ENCODE measurements around the gene GARS1. TPM values are rescaled to one million over a fixed set of nuclear protein-coding genes. Genes with fewer than 3 reads are reported as not detected.

Gene GARS1
- 100 to 1,000 TPM in 2 of 4 donors, 10 to 100 TPM in 2; 79.2 to 125 (median 97.3) TPM for total RNA-seq

GRCh38 chr7:30594540-30595435 is at the start of gene GARS1:
TSS of gene GARS1 (plus strand) at chr7:30594878. CDS start at chr7:30594922, 44 bp downstream.
- H3K4me3 ChIP-seq = peak within 1 kb of the TSS; percentile 86 to 99 (median 92)
- 0 to 1% methylated on average over 47 to 67 of the region's 84 CpGs for WGBS, 2 donors
- peaks cover 5 to 47% (median 19%) of the 10 kb centered on the region in 3 donors for H3K4me1 ChIP-seq
- peak within 1 kb of the TSS; percentile 95 to 99 (median 97) for H3K27ac ChIP-seq
- no peaks in the 10 kb centered on the region for H3K9me3 ChIP-seq
- H3K36me3 ChIP-seq = peaks cover 0 to 14% (median 0%) of the 10 kb centered on the region in 3 donors
- no peaks in the 10 kb centered on the region for H3K27me3 ChIP-seq
- peak; percentile 63 for DNase-seq
- intact Hi-C loops (cut with DNase I) = no loop called here
- TF ChIP-seq POLR2A (IDR thresholded peaks at IDR 0.05) = peak in 3 of 4 donors; percentile 65 to 92 (median 90)
- TF ChIP-seq CTCF (IDR thresholded peaks at IDR 0.05) = peak in 1 of 6 experiments; percentile 2

- H3K36me3 ChIP-seq = peaks cover 0 to 9% (median 0%) of the 10 kb centered on the region in 3 donors
- no peaks in the 10 kb centered on the region for H3K27me3 ChIP-seq
- no peak overlapping the region for H3K27ac ChIP-seq
- no peak overlapping the region for H3K4me3 ChIP-seq
- TF ChIP-seq CTCF (IDR thresholded peaks at IDR 0.05) (no peak), POLR2A (IDR thresholded peaks at IDR 0.05) (no peak)
- WGBS, 2 donors = 72 to 78% methylated on average over 5 of the region's 5 CpGs
- H3K9me3 ChIP-seq = no peaks in the 10 kb centered on the region
- H3K4me1 ChIP-seq = peaks cover 9 to 25% (median 16%) of the 10 kb centered on the region in 3 donors
- intact Hi-C loops (cut with DNase I) = no loop called here
- DNase-seq = no peak
Observed at GRCh38 chr7:30545791-30546555, 48.7 kb upstream of the GARS1 start.

GRCh38 chr7:30546596-30546995 is 48.1 kb upstream of the GARS1 start:
- Histone ChIP-seq H3K4me3 (no peak overlapping the region), H3K27ac (no peak overlapping the region), H3K27me3 (no peaks in the 10 kb centered on the region), H3K4me1 (peaks cover 9 to 32% (median 21%) of the 10 kb centered on the region in 3 donors), H3K36me3 (peaks cover 0 to 9% (median 0%) of the 10 kb centered on the region in 3 donors), H3K9me3 (no peaks in the 10 kb centered on the region)
- no peak for TF ChIP-seq CTCF (IDR thresholded peaks at IDR 0.05)
- TF ChIP-seq POLR2A (IDR thresholded peaks at IDR 0.05) = no peak
- intact Hi-C loops (cut with DNase I) = no loop called here
- DNase-seq = no peak
- 90 to 92% methylated on average over 4 of the region's 4 CpGs for whole genome bisulfite sequencing, 2 donors

- Histone ChIP-seq H3K4me1 (peaks cover 9 to 37% (median 21%) of the 10 kb centered on the region in 3 donors), H3K4me3 (no peak overlapping the region), H3K9me3 (no peaks in the 10 kb centered on the region), H3K36me3 (peaks cover 0 to 9% (median 0%) of the 10 kb centered on the region in 3 donors), H3K27ac (peak overlapping the region in 3 of 4 donors; percentile 28 to 89 (median 86)), H3K27me3 (no peaks in the 10 kb centered on the region)
- intact Hi-C loops (cut with DNase I) = no loop called here
- peak; percentile 1 for DNase-seq
- TF ChIP-seq POLR2A (IDR thresholded peaks at IDR 0.05) (no peak), CTCF (IDR thresholded peaks at IDR 0.05) (peak; percentile 49 to 91 (median 88))
- WGBS, 2 donors = 9 to 20% methylated on average over 6 of the region's 6 CpGs
Observed at GRCh38 chr7:30548845-30549244, 45.8 kb upstream of the GARS1 start.
